GM12878 (cell line): ENCODE data around the gene ARHGAP15. TPM values are rescaled to one million over a fixed set of nuclear protein-coding genes. Genes with fewer than 3 reads are reported as not detected.
A peak's percentile ranks its signal among the peaks of the same experiment; 100 is the strongest.

Experiments used
- BHLHE40 ChIP-seq, 2 experiments: fragments of 450-650 bp in 1 of 2; IDR thresholded peaks; 2 replicates each; pipeline ENCODE4 v1.6.1; 2011 to 2017; ENCODE audit warnings: low read depth in 2 of 2, borderline replicate concordance in 1 of 2, improper control_type of control experiment in 1 of 2, low read length in 1 of 2, mild to moderate bottlenecking in 1 of 2
- CBX5 ChIP-seq: sonication (generic); IDR thresholded peaks from 2 replicates; pipeline ENCODE4 v1.6.1; 2016; ENCODE audit warnings: low read depth, moderate library complexity, mild to moderate bottlenecking, inconsistent platforms
- CEBPB ChIP-seq, 2 experiments: fragments of 150-350 bp in 1 of 2; IDR thresholded peaks; 2 replicates each; pipeline ENCODE4 v1.6.1; 2012 to 2014; ENCODE audit warnings: low read depth in 2 of 2, low read length in 2 of 2, borderline replicate concordance in 1 of 2, inconsistent platforms in 1 of 2
- E2F4 ChIP-seq: IDR thresholded peaks from 2 replicates; pipeline ENCODE4 v1.6.1; 2012; ENCODE audit warnings: low read depth, low read length, improper control_type of control experiment
- EED ChIP-seq: sonication (generic); IDR thresholded peaks from 2 replicates; pipeline ENCODE4 v1.6.1; 2016; ENCODE audit warnings: antibody characterized with exemption, low read depth
- EGR1 ChIP-seq, 2 experiments: IDR thresholded peaks; 1 replicate in 1 of 2; 2 replicates in 1 of 2; pipeline ENCODE4 v1.6.1; 2011 to 2012; ENCODE audit warnings: low read depth in 2 of 2, low read length in 2 of 2, borderline replicate concordance in 1 of 2, mild to moderate bottlenecking in 1 of 2, moderate library complexity in 1 of 2
- ESRRA ChIP-seq: IDR thresholded peaks from 2 replicates; pipeline ENCODE4 v1.6.1; 2012; ENCODE audit warnings: mild to moderate bottlenecking, low read length, improper control_type of control experiment
- EZH2 ChIP-seq: IDR thresholded peaks from 2 replicates; pipeline ENCODE4 v1.6.1; 2012; ENCODE audit warnings: low read depth, mild to moderate bottlenecking, control low read depth, inconsistent platforms, low read length, borderline replicate concordance; ENCODE audit not compliant: control insufficient read depth
- IRF5 ChIP-seq: fragments of 450-650 bp; IDR thresholded peaks from 2 replicates; pipeline ENCODE4 v1.6.1; 2017; ENCODE audit warnings: borderline replicate concordance
- MLLT1 ChIP-seq: fragments of 450-650 bp; IDR thresholded peaks from 2 replicates; pipeline ENCODE4 v1.6.1; 2016; ENCODE audit warnings: mild to moderate bottlenecking
- MTA2 ChIP-seq: fragments of 450-650 bp; IDR thresholded peaks from 2 replicates; pipeline ENCODE4 v1.6.1; 2016; ENCODE audit warnings: low read depth, mild to moderate bottlenecking, moderate library complexity
- NFYB ChIP-seq: IDR thresholded peaks from 2 replicates; pipeline ENCODE4 v1.6.1; 2011; ENCODE audit warnings: low read depth, mild to moderate bottlenecking, low read length, improper control_type of control experiment, moderate library complexity; ENCODE audit not compliant: insufficient read depth
- NR2C2 ChIP-seq: IDR thresholded peaks from 2 replicates; pipeline ENCODE4 v1.6.1; 2011; ENCODE audit warnings: borderline replicate concordance, low read depth; ENCODE audit not compliant: control insufficient read depth, insufficient read length
- POLR2AphosphoS2 ChIP-seq: IDR thresholded peaks from 2 replicates; pipeline ENCODE4 v1.6.1; 2011; ENCODE audit warnings: low read depth, mild to moderate bottlenecking, low read length, improper control_type of control experiment, moderate library complexity
- SIN3A ChIP-seq: IDR thresholded peaks from 2 replicates; pipeline ENCODE4 v1.6.1; 2012; ENCODE audit warnings: low read depth, low read length, improper control_type of control experiment
- SMAD1 ChIP-seq: fragments of 450-650 bp; IDR thresholded peaks from 2 replicates; pipeline ENCODE4 v1.6.1; 2018; ENCODE audit warnings: mild to moderate bottlenecking, low read depth; ENCODE audit not compliant: partially characterized antibody
- SPI1 ChIP-seq: IDR thresholded peaks from 2 replicates; pipeline ENCODE4 v1.6.1; 2011; ENCODE audit warnings: low read depth, mild to moderate bottlenecking, low read length, moderate library complexity, borderline replicate concordance; ENCODE audit not compliant: insufficient read depth
- TARDBP ChIP-seq: IDR thresholded peaks from 2 replicates; pipeline ENCODE4 v1.6.1; 2016; ENCODE audit warnings: borderline replicate concordance
- TBL1XR1 ChIP-seq: IDR thresholded peaks from 2 replicates; pipeline ENCODE4 v1.6.1; 2012; ENCODE audit warnings: low read depth, low read length, improper control_type of control experiment
- WRNIP1 ChIP-seq: IDR thresholded peaks from 2 replicates; pipeline ENCODE4 v1.6.1; 2011; ENCODE audit warnings: low read depth, low read length, improper control_type of control experiment, borderline replicate concordance
- YBX1 ChIP-seq: fragments of 450-650 bp; IDR thresholded peaks from 2 replicates; pipeline ENCODE4 v1.6.1; 2016; ENCODE audit warnings: antibody characterized with exemption
- YY1 ChIP-seq: IDR thresholded peaks from 2 replicates; pipeline ENCODE4 v1.6.1; 2011; ENCODE audit warnings: low read depth, mild to moderate bottlenecking, low read length
- ZBED1 ChIP-seq: IDR thresholded peaks from 2 replicates; pipeline ENCODE4 v1.6.1; 2016; ENCODE audit warnings: borderline replicate concordance
- ZNF217 ChIP-seq: fragments of 450-650 bp; IDR thresholded peaks from 2 replicates; pipeline ENCODE4 v1.6.1; 2017; ENCODE audit warnings: antibody characterized with exemption, mild to moderate bottlenecking
- polyA plus RNA-seq, 11 experiments: library from polyadenylated mRNA; depleted of rRNA in 4 of 11; unstranded in 6 of 11; stranded (reverse) in 5 of 11; fragments of >200 nt; fragmentation: Nextera tagmentation in 4 of 11; fragmentation: Illumina TruSeq in 1 of 11; extraction: Ambion mirVana in 4 of 11; extraction: Trizol in 1 of 11; gene quantifications; 1 replicate in 1 of 11; 2 replicates in 10 of 11; pipeline versions ENCODE4 v1.2.1 to v1.2.3, GENCODE V29; 2011 to 2016; ENCODE audit warnings: inconsistent platforms in 2 of 11, missing spikeins in 2 of 11, low read depth in 1 of 11
- total RNA-seq, 4 experiments: library from RNA; depleted of rRNA in 3 of 4; stranded (reverse); fragments of >200 nt in 3 of 4; fragmentation: Illumina TruSeq in 1 of 4; extraction: Trizol in 1 of 4; gene quantifications; 2 replicates each; pipeline versions ENCODE4 v1.2.1 to v1.2.3, GENCODE V29; 2013 to 2021
- TF ChIP-seq, protein P1 (sequence below): fragments of 150-350 bp; IDR thresholded peaks from 2 replicates; pipeline ENCODE4 v1.6.1; 2016; ENCODE audit warnings: low read depth, low read length

The ARHGAP15 gene
- total and polyA plus RNA-seq, 10 of the 15 experiments (the other 5 are each of a cell fraction or from before 2014, with no cell fraction given) = 38.0 to 92.6 (median 66.7) TPM

DNA sequence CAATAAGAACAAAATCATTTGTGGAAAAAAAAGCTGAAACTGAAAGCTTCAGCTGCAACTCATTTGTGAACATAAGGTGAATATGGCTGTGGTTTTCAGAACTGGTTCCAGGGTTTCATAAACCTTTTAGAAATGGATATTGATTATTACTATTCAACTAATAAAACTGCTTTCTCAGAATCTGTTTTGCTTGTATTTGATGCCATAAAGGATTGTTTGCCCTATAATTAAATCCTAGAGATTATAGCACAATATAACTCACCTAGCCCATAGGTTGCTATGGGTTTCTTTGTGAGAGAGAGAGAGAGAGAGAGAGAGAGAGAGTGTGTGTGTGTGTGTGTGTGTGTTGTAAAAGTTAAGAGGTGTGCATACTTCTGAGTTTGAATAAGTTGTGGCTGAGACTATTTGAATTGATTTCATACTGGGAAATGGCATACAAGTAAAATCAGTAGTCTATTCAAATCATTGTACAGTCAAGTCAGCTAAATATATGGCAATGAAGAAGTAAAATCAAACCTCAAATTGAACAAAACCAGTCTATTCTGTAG, 339.2 kb downstream of the ARHGAP15 start (continued):
- no peak for TF ChIP-seq NFYB
- TF ChIP-seq EGR1 (IDR thresholded peaks at IDR 0.05; ENCODE audit: borderline replicate concordance in 1 of 2, low read depth in 2 of 2, low read length in 2 of 2) = no peak
- no peak for TF ChIP-seq IRF5
- no peak for TF ChIP-seq SPI1
- no peak for TF ChIP-seq MLLT1
- TF ChIP-seq YY1 = no peak
- TF ChIP-seq SMAD1 = no peak
- TF ChIP-seq ZBED1 = no peak
- no peak for TF ChIP-seq BHLHE40 (IDR thresholded peaks at IDR 0.05; ENCODE audit: borderline replicate concordance in 1 of 2, low read depth in 2 of 2, low read length in 1 of 2)
- TF ChIP-seq WRNIP1 = no peak
- no peak for TF ChIP-seq CBX5
- TF ChIP-seq MTA2 = peak; percentile 78
- TF ChIP-seq TBL1XR1 = no peak
- no peak for TF ChIP-seq ESRRA
- no peak for TF ChIP-seq EED
- TF ChIP-seq E2F4 = no peak
- no peak for TF ChIP-seq EZH2
- TF ChIP-seq POLR2AphosphoS2 = no peak
- TF ChIP-seq TARDBP = no peak
- peak; percentile 86; the same call in 1 of the 2 replicates for TF ChIP-seq ZNF217
- no peak for TF ChIP-seq CEBPB (IDR thresholded peaks at IDR 0.05; ENCODE audit: borderline replicate concordance in 1 of 2, low read depth in 2 of 2, low read length in 2 of 2)
- no peak for TF ChIP-seq YBX1
- TF ChIP-seq SIN3A = no peak
- TF ChIP-seq, protein P1, sequence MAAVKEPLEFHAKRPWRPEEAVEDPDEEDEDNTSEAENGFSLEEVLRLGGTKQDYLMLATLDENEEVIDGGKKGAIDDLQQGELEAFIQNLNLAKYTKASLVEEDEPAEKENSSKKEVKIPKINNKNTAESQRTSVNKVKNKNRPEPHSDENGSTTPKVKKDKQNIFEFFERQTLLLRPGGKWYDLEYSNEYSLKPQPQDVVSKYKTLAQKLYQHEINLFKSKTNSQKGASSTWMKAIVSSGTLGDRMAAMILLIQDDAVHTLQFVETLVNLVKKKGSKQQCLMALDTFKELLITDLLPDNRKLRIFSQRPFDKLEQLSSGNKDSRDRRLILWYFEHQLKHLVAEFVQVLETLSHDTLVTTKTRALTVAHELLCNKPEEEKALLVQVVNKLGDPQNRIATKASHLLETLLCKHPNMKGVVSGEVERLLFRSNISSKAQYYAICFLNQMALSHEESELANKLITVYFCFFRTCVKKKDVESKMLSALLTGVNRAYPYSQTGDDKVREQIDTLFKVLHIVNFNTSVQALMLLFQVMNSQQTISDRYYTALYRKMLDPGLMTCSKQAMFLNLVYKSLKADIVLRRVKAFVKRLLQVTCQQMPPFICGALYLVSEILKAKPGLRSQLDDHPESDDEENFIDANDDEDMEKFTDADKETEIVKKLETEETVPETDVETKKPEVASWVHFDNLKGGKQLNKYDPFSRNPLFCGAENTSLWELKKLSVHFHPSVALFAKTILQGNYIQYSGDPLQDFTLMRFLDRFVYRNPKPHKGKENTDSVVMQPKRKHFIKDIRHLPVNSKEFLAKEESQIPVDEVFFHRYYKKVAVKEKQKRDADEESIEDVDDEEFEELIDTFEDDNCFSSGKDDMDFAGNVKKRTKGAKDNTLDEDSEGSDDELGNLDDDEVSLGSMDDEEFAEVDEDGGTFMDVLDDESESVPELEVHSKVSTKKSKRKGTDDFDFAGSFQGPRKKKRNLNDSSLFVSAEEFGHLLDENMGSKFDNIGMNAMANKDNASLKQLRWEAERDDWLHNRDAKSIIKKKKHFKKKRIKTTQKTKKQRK = no peak
- TF ChIP-seq NR2C2 = no peak
